ENCODE results near the gene AGPAT4. TPM values are rescaled to one million over a fixed set of nuclear protein-coding genes. Genes with fewer than 3 reads are reported as not detected.

The AGPAT4 gene
- total and polyA plus RNA-seq, 2 donors (not counting 3 experiments of a cell fraction or from before 2014, with no cell fraction given), result 10.2 to 15.2 TPM

DNA sequence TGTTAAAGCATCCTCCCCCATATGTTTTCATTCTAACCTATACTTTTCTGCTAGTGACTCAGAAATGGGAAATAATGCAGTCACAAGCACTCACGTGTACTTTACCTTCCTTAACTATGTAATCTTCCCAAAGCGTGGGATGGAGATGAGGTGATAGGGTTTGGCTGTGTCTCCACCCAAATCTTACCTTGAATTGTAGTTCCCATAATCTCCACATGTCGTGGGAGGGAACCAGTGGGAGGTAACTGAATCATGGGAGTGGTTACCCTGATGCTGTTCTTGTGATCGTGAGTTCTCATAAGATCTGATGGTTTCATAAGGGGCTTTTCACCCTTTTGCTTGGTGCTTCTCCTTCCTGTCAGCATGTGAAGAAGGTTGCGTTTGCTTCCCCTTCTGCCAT, 35.4 kb downstream of the AGPAT4 start:
- no peaks in the 10 kb centered on the region for H3K27me3 ChIP-seq (ENCODE audit: control insufficient read depth in 2 of 2, insufficient read depth in 2 of 2, low read length in 2 of 2)
- no peaks in the 10 kb centered on the region for H4K20me1 ChIP-seq (replicated peaks; ENCODE audit: control insufficient read depth, extremely low read depth, insufficient read depth, low read length)
- ChIA-PET POLR2A (no interaction called here), CTCF (no interaction called here)
- TF ChIP-seq, protein P1, sequence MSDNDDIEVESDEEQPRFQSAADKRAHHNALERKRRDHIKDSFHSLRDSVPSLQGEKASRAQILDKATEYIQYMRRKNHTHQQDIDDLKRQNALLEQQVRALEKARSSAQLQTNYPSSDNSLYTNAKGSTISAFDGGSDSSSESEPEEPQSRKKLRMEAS (IDR thresholded peaks at IDR 0.05; ENCODE audit: insufficient read depth, insufficient read length), result no peak
- TF ChIP-seq EZH2 (IDR thresholded peaks at IDR 0.05; ENCODE audit: borderline replicate concordance, low read depth, low read length, severe bottlenecking) (no peak), FOS (IDR thresholded peaks at IDR 0.05; ENCODE audit: borderline replicate concordance, insufficient read depth, low read length) (no peak), POLR2AphosphoS5 (IDR thresholded peaks at IDR 0.05; ENCODE audit: insufficient read depth, low read depth, low read length) (no peak), MYC (IDR thresholded peaks at IDR 0.05; ENCODE audit: low read depth, low read length) (no peak), GATA2 (IDR thresholded peaks at IDR 0.05; ENCODE audit: insufficient read depth, insufficient read length, low read depth, low read length) (no peak), JUN (IDR thresholded peaks at IDR 0.05; ENCODE audit: borderline replicate concordance, insufficient read depth, insufficient read length, low read depth) (no peak), POLR2A (IDR thresholded peaks at IDR 0.05; ENCODE audit: low read depth, low read length) (no peak)
- TF ChIP-seq, protein P2, sequence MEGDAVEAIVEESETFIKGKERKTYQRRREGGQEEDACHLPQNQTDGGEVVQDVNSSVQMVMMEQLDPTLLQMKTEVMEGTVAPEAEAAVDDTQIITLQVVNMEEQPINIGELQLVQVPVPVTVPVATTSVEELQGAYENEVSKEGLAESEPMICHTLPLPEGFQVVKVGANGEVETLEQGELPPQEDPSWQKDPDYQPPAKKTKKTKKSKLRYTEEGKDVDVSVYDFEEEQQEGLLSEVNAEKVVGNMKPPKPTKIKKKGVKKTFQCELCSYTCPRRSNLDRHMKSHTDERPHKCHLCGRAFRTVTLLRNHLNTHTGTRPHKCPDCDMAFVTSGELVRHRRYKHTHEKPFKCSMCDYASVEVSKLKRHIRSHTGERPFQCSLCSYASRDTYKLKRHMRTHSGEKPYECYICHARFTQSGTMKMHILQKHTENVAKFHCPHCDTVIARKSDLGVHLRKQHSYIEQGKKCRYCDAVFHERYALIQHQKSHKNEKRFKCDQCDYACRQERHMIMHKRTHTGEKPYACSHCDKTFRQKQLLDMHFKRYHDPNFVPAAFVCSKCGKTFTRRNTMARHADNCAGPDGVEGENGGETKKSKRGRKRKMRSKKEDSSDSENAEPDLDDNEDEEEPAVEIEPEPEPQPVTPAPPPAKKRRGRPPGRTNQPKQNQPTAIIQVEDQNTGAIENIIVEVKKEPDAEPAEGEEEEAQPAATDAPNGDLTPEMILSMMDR (IDR thresholded peaks at IDR 0.05; ENCODE audit: extremely low read depth in 1 of 2, insufficient read depth in 1 of 2, low read depth in 1 of 2, low read length in 2 of 2), result no peak
- H2AFZ ChIP-seq (ENCODE audit: low read depth, low read length), result no peak overlapping the region
- no peak overlapping the region for H3K4me2 ChIP-seq (ENCODE audit: insufficient read depth, low read length)
- H3K9me1 ChIP-seq (replicated peaks; ENCODE audit: control insufficient read depth, extremely low read depth, insufficient read depth, low read length), result no peaks in the 10 kb centered on the region
- H3K4me1 ChIP-seq (ENCODE audit: control insufficient read depth, extremely low read depth, insufficient read depth, low read length), result peaks cover 4% of the 10 kb centered on the region
- DNase-seq (ENCODE audit: low read depth, low spot score) (no peak), FAIRE-seq (no peak)
- H3K36me3 ChIP-seq (ENCODE audit: control insufficient read depth in 2 of 2, extremely low read depth in 1 of 2, insufficient read depth in 2 of 2, low read length in 2 of 2), result no peaks in the 10 kb centered on the region
- H3K79me2 ChIP-seq (ENCODE audit: control insufficient read depth, insufficient read depth, low read length), result no peaks in the 10 kb centered on the region
- no peak overlapping the region for H3K27ac ChIP-seq (ENCODE audit: insufficient read depth, low read depth, low read length)
- intact Hi-C loops (cut with micrococcal nuclease), result no loop called here
- dilution Hi-C loops (cut with MboI; ENCODE audit: extremely low pct_ligation_motif_present, low sequenced_read_pairs), result no loop called here
- H3K9ac ChIP-seq (replicated peaks; ENCODE audit: extremely low read depth, insufficient read depth, low read length), result no peak overlapping the region
- H3K9me3 ChIP-seq (replicated peaks; ENCODE audit: control insufficient read depth, insufficient read depth, low read length), result no peaks in the 10 kb centered on the region
- H3K4me3 ChIP-seq (replicated peaks in 1 of 3; ENCODE audit: insufficient read depth in 1 of 3, low read depth in 1 of 3, low read length in 3 of 3), result no peak overlapping the region
- BruUV-seq (replicated peaks), result no TSS peak
